H9 (cell line): Measurements from ENCODE around the gene SRGN. TPM values are rescaled to one million over a fixed set of nuclear protein-coding genes. Genes with fewer than 3 reads are reported as not detected.

Experiments used
- DNase-seq: peaks from one replicate; pipeline ENCODE4 v3.0.0-alpha.2; 2017
- H2AFZ ChIP-seq: one replicate; pipeline ENCODE4 v1.6.1; 2013; ENCODE audit warnings: mild to moderate bottlenecking, low read length, control low read depth, moderate library complexity
- H2AK5ac ChIP-seq: 2 replicates; pipeline ENCODE4 v1.6.1; 2013; ENCODE audit warnings: low read length, control low read depth, mixed read lengths; ENCODE audit not compliant: insufficient read length
- H2BK120ac ChIP-seq: one replicate; pipeline ENCODE4 v1.6.1; 2013; ENCODE audit warnings: low read depth, mild to moderate bottlenecking, low read length, control low read depth, inconsistent platforms; ENCODE audit not compliant: poor library complexity, severe bottlenecking
- H2BK12ac ChIP-seq: 2 replicates; pipeline ENCODE4 v1.6.1; 2013; ENCODE audit warnings: low read length, control low read depth, mixed read lengths, low read depth; ENCODE audit not compliant: insufficient read length
- H2BK15ac ChIP-seq: 2 replicates; pipeline ENCODE4 v1.6.1; 2013; ENCODE audit warnings: low read depth, low read length, control low read depth
- H2BK20ac ChIP-seq: one replicate; pipeline ENCODE4 v1.6.1; 2013; ENCODE audit warnings: low read depth, mild to moderate bottlenecking, low read length, control low read depth, inconsistent platforms; ENCODE audit not compliant: poor library complexity, severe bottlenecking
- H2BK5ac ChIP-seq: 2 replicates; pipeline ENCODE4 v1.6.1; 2013; ENCODE audit warnings: low read length, control low read depth, mixed read lengths; ENCODE audit not compliant: insufficient read length
- H3K14ac ChIP-seq: 2 replicates; pipeline ENCODE4 v1.6.1; 2013; ENCODE audit warnings: low read length, control low read depth; ENCODE audit not compliant: insufficient read depth
- H3K18ac ChIP-seq: 2 replicates; pipeline ENCODE4 v1.6.1; 2013; ENCODE audit warnings: low read depth, mild to moderate bottlenecking, mixed read lengths, low read length, control low read depth; ENCODE audit not compliant: insufficient read length
- H3K23ac ChIP-seq: 2 replicates; pipeline ENCODE4 v1.6.1; 2013; ENCODE audit warnings: low read length, control low read depth, mixed read lengths, low read depth; ENCODE audit not compliant: insufficient read length
- H3K23me2 ChIP-seq: 2 replicates; pipeline ENCODE4 v1.6.1; 2013; ENCODE audit warnings: low read depth, mild to moderate bottlenecking, mixed read lengths, low read length, control low read depth; ENCODE audit not compliant: insufficient read length, poor library complexity, severe bottlenecking
- H3K27ac ChIP-seq: 2 replicates; pipeline ENCODE4 v1.5.1; 2013; ENCODE audit warnings: low read length, control low read depth, mixed read lengths, low read depth; ENCODE audit not compliant: insufficient read length
- H3K27me3 ChIP-seq: 2 replicates; pipeline ENCODE4 v1.6.1; 2013; ENCODE audit warnings: low read length, control low read depth, inconsistent platforms; ENCODE audit not compliant: insufficient read depth
- H3K4ac ChIP-seq: 2 replicates; pipeline ENCODE4 v1.6.1; 2013; ENCODE audit warnings: low read depth, mild to moderate bottlenecking, control low read depth, inconsistent platforms, low read length, moderate library complexity
- H3K4me1 ChIP-seq: 2 replicates; pipeline ENCODE4 v1.6.1; 2013; ENCODE audit warnings: low read length, control low read depth, inconsistent platforms; ENCODE audit not compliant: insufficient read depth
- H3K4me2 ChIP-seq: 2 replicates; pipeline ENCODE4 v1.6.1; 2013; ENCODE audit warnings: low read length, control low read depth, mixed read lengths; ENCODE audit not compliant: insufficient read length, insufficient read depth
- H3K56ac ChIP-seq: 2 replicates; pipeline ENCODE4 v1.6.1; 2013; ENCODE audit warnings: low read depth, mild to moderate bottlenecking, mixed read lengths, low read length, control low read depth; ENCODE audit not compliant: insufficient read length
- H3K79me1 ChIP-seq: 2 replicates; pipeline ENCODE4 v1.6.1; 2013; ENCODE audit warnings: low read depth, mild to moderate bottlenecking, moderate library complexity, low read length, control low read depth, inconsistent platforms; ENCODE audit not compliant: insufficient read depth, poor library complexity, severe bottlenecking
- H3K79me2 ChIP-seq: 2 replicates; pipeline ENCODE4 v1.6.1; 2013; ENCODE audit warnings: low read length, control low read depth, inconsistent platforms; ENCODE audit not compliant: insufficient read depth
- H3K9ac ChIP-seq: 2 replicates; pipeline ENCODE4 v1.6.1; 2013; ENCODE audit warnings: low read length, control low read depth, mixed read lengths; ENCODE audit not compliant: insufficient read length; ENCODE audit errors: extremely low read depth
- H3K9me3 ChIP-seq: one replicate; pipeline ENCODE4 v1.6.1; 2013; ENCODE audit warnings: low read depth, low read length, inconsistent platforms; ENCODE audit not compliant: control insufficient read depth
- H3T11ph ChIP-seq: one replicate; pipeline ENCODE4 v1.6.1; 2013; ENCODE audit warnings: mild to moderate bottlenecking, low read length, control low read depth, inconsistent platforms
- H4K20me1 ChIP-seq: one replicate; pipeline ENCODE4 v1.6.1; 2013; ENCODE audit not compliant: control insufficient read depth, insufficient read length, insufficient read depth
- H4K5ac ChIP-seq: 2 replicates; pipeline ENCODE4 v1.6.1; 2013; ENCODE audit warnings: low read depth, mild to moderate bottlenecking, mixed read lengths, low read length, control low read depth; ENCODE audit not compliant: insufficient read length
- H4K8ac ChIP-seq: replicated peaks from 2 replicates; pipeline ENCODE4 v1.6.1; 2013; ENCODE audit warnings: low read length, control low read depth, mixed read lengths, low read depth; ENCODE audit not compliant: insufficient read length
- H4K91ac ChIP-seq: 2 replicates; pipeline ENCODE4 v1.6.1; 2013; ENCODE audit warnings: low read depth, mild to moderate bottlenecking, moderate library complexity, mixed read lengths, low read length, control low read depth; ENCODE audit not compliant: insufficient read length
- H3K27ac Mint-ChIP-seq, 3 experiments: 2 replicates in 2 of 3; 3 replicates in 1 of 3; pipeline ENCODE4 v1.8.0; 2020 to 2021; ENCODE audit warnings: mixed read lengths in 3 of 3, mild to moderate bottlenecking in 1 of 3, moderate library complexity in 1 of 3
- H3K27me3 Mint-ChIP-seq: 2 replicates; pipeline ENCODE4 v1.8.0; 2021; ENCODE audit warnings: low read depth, mild to moderate bottlenecking, moderate library complexity, mixed read lengths
- H3K36me3 Mint-ChIP-seq, 3 experiments: 2 replicates in 2 of 3; 3 replicates in 1 of 3; pipeline ENCODE4 v1.8.0; 2020 to 2021; ENCODE audit warnings: low read depth in 3 of 3, mixed read lengths in 3 of 3; ENCODE audit not compliant: insufficient read depth in 1 of 3
- H3K4me1 Mint-ChIP-seq, 2 experiments: 2 replicates each; pipeline ENCODE4 v1.8.0; 2020; ENCODE audit warnings: mixed read lengths in 2 of 2
- H3K4me3 Mint-ChIP-seq, 2 experiments: 2 replicates in 1 of 2; 3 replicates in 1 of 2; pipeline ENCODE4 v1.8.0; 2020 to 2021; ENCODE audit warnings: mild to moderate bottlenecking in 2 of 2, mixed read lengths in 2 of 2, moderate library complexity in 1 of 2
- H3K9me3 Mint-ChIP-seq, 2 experiments: 2 replicates in 1 of 2; 3 replicates in 1 of 2; pipeline ENCODE4 v1.8.0; 2020; ENCODE audit warnings: mild to moderate bottlenecking in 2 of 2, mixed read lengths in 2 of 2, moderate library complexity in 1 of 2
- CTCF ChIP-seq: fragments of 200-600 bp; sonication (generic); conservative IDR thresholded peaks from 3 replicates; pipeline ENCODE4 v1.8.0; 2021; ENCODE audit warnings: antibody characterized with exemption, mild to moderate bottlenecking
- WGBS: extraction: QIAGEN DNeasy Blood & Tissue Kit; methylation state at CpG from one replicate; pipeline ENCODE4 v1.1.7; 2013; ENCODE audit warnings: missing lambda C conversion rate, low lambda C conversion rate, mixed read lengths; ENCODE audit not compliant: insufficient read length; ENCODE audit errors: extremely low coverage; 5-methylcytosine and 5-hydroxymethylcytosine counted together
- total RNA-seq: library from RNA; stranded (reverse); gene quantifications from 2 replicates; pipeline ENCODE4 v1.2.1, GENCODE V29; 2021

The SRGN gene
- total RNA-seq, 1 experiment from 2014 or later = not detected

GRCh38 chr10:69096045-69096444 lies 8.1 kb downstream of the SRGN start:
- Histone ChIP-seq H3K4ac (no peak overlapping the region), H2AK5ac (no peak overlapping the region), H3K9me3 (no peaks in the 10 kb centered on the region), H3K79me2 (no peaks in the 10 kb centered on the region), H2AFZ (no peak overlapping the region), H3K23me2 (no peaks in the 10 kb centered on the region), H3K27ac (no peak overlapping the region), H2BK120ac (no peak overlapping the region), H3K4me1 (peaks cover 2% of the 10 kb centered on the region; the same call in 1 of the 2 replicates), H4K91ac (no peak overlapping the region), H3K4me2 (no peak overlapping the region), H2BK15ac (no peak overlapping the region), H3K14ac (no peak overlapping the region), H3K27me3 (no peaks in the 10 kb centered on the region), H4K8ac (no peak overlapping the region), H4K20me1 (no peaks in the 10 kb centered on the region), H2BK12ac (no peak overlapping the region), H3K9ac (no peak overlapping the region), H2BK20ac (no peak overlapping the region), H4K5ac (no peak overlapping the region), H3K18ac (no peak overlapping the region), H3K56ac (no peak overlapping the region), H3K79me1 (no peaks in the 10 kb centered on the region), H3T11ph (no peak overlapping the region), H3K23ac (no peak overlapping the region), H2BK5ac (no peak overlapping the region)
- peaks cover 4 to 11% of the 10 kb centered on the region in 2 experiments for H3K4me1 Mint-ChIP-seq
- WGBS = no CpG with 5 or more reads among the region's 2 CpGs
- no peaks in the 10 kb centered on the region for H3K36me3 Mint-ChIP-seq
- DNase-seq = no peak
- H3K27me3 Mint-ChIP-seq = no peaks in the 10 kb centered on the region; the same call in 1 of the 2 replicates
- H3K9me3 Mint-ChIP-seq = no peaks in the 10 kb centered on the region
- no peak for TF ChIP-seq CTCF
- no peak overlapping the region for H3K27ac Mint-ChIP-seq
- no peak overlapping the region for H3K4me3 Mint-ChIP-seq
